ENCODE results near the gene CACNA1B. TPM values are rescaled to one million over a fixed set of nuclear protein-coding genes. Genes with fewer than 3 reads are reported as not detected.

Gene CACNA1B
- total RNA-seq, 4 donors from 2014 or later: not detected

- no peak for DNase-seq (ENCODE audit: low spot score)
- TF ChIP-seq, protein P1, sequence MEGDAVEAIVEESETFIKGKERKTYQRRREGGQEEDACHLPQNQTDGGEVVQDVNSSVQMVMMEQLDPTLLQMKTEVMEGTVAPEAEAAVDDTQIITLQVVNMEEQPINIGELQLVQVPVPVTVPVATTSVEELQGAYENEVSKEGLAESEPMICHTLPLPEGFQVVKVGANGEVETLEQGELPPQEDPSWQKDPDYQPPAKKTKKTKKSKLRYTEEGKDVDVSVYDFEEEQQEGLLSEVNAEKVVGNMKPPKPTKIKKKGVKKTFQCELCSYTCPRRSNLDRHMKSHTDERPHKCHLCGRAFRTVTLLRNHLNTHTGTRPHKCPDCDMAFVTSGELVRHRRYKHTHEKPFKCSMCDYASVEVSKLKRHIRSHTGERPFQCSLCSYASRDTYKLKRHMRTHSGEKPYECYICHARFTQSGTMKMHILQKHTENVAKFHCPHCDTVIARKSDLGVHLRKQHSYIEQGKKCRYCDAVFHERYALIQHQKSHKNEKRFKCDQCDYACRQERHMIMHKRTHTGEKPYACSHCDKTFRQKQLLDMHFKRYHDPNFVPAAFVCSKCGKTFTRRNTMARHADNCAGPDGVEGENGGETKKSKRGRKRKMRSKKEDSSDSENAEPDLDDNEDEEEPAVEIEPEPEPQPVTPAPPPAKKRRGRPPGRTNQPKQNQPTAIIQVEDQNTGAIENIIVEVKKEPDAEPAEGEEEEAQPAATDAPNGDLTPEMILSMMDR (IDR thresholded peaks at IDR 0.05): no peak
- ATAC-seq (ENCODE audit: low FRiP score): no peak
Observed at GRCh38 chr9:138006576-138007233, 129.1 kb downstream of the CACNA1B start.

- TF ChIP-seq, protein P1 (IDR thresholded peaks at IDR 0.05): no peak
- ATAC-seq (ENCODE audit: low FRiP score) (no peak), DNase-seq (ENCODE audit: low spot score) (no peak)
Observed at GRCh38 chr9:138007566-138007917, 130.0 kb downstream of the CACNA1B start.

DNA sequence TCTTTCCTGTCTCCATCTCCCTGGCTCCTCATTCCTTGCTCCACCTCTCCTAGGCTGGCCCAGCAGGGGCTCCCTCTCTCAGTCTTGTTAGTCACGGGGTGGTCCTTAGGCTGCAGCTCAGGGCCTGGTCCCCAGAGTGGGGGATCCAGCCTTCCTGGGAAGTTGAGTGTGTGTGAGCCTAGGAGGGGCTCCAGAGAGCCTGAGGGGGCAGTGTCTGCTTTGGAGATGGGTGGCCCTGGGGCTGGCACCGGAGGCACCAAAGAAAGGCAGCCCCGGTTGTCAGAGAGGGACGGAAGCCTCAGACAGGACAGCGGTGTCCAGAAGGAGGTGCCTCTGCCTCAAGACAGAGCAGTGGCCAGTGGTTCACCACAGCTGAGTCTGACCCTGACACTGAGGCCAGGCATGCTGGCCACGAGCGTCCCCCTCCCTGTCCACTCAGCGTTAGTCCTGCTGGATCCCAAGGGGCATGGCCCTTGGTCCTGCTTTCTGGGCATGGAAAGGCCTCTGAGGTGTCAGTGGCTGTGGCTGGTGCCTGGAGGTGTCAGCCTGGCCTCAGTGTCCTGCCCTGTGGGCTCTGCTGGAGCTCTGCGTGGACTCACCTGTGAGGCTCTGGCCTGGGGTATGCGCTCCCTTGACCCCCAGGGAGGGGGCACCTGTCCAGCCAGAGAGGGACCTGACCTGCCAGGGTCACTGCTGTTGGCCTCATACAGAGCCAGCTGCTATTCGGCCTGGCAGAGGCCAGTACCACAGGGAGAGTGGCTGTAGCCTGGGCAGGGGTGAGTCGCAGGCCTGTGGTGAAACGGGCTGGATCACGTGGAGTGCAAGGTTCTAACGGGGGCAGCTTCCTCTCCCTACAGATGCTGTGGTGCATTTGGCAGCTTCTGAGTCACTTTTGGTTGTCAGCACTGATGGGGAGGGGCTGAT is 130.6 kb downstream of the CACNA1B start:
- ATAC-seq (ENCODE audit: low FRiP score) (no peak), DNase-seq (ENCODE audit: low spot score) (no peak)
- TF ChIP-seq, protein P1 (IDR thresholded peaks at IDR 0.05): no peak

- DNase-seq (ENCODE audit: low spot score): no peak
- ATAC-seq (ENCODE audit: low FRiP score): no peak
- TF ChIP-seq, protein P1 (IDR thresholded peaks at IDR 0.05): no peak
Observed at GRCh38 chr9:138009016-138009802, 131.6 kb downstream of the CACNA1B start.

DNA sequence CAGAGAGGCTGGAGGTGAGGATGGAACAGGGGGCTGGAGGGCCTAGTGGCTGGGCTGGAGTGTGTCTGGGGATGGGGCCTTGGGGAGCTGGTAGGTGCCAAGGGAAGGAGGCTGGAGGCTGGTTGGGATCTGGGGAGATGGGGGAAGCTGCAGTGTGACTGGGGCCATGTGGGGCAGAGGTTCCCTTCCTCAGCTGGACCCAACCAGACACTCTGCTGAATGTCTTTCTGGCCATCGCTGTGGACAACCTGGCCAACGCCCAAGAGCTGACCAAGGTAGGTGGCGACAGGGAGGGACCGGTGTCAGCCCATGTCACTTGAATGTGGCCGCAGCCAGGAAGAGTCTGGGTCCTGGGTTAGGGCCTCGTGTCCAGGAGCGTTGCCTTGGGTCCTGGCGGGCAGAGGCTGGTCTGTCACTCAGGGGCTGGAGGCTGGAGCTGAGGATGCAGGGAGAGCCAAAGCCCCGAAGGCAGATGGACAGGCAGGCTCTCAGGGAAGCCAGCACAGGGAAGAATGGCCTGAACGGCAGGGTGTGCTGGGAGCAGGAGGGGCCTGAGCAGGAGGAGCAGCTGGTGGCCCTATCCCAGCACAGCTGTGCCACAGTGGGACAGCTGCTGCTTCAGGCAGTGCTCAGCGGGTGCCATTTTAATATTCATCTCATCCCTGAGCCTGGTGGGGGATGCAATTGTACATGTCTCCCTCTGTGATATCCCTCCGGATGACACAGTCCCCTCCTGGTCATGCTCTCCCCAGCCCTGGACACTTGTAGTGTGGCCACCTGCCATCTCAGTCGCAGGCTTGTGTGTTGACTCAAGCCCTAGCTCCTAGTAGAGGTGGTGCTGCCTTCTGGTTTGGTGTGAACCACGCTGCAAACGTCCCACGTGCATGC is 132.5 kb downstream of the CACNA1B start:
- DNase-seq (ENCODE audit: low spot score) (no peak), ATAC-seq (ENCODE audit: low FRiP score) (no peak)
- TF ChIP-seq, protein P1 (IDR thresholded peaks at IDR 0.05): no peak

- ATAC-seq (ENCODE audit: low FRiP score) (no peak), DNase-seq (ENCODE audit: low spot score) (no peak)
- TF ChIP-seq, protein P1 (IDR thresholded peaks at IDR 0.05): no peak
Observed at GRCh38 chr9:138010861-138011260, 133.3 kb downstream of the CACNA1B start.
